NAMALWA (cell line): Measurements from ENCODE around the gene SGSM2.
A peak's percentile ranks its signal among the peaks of the same experiment; 100 is the strongest.

Source experiments
- DNase-seq: peaks from one replicate; pipeline ENCODE4 v3.0.0-alpha.2; 2015; ENCODE audit warnings: low spot score

Gene SGSM2

GRCh38 chr17:2398655-2399571 is 61.6 kb downstream of the SGSM2 start:
- no peak for DNase-seq

- DNase-seq = peak; percentile 91
Measured at GRCh38 chr17:2399572-2400473, 62.5 kb downstream of the SGSM2 start.

- peak; percentile 64 for DNase-seq
Measured at GRCh38 chr17:2400474-2400866, 63.2 kb downstream of the SGSM2 start.

- peak; percentile 89 for DNase-seq
Measured at GRCh38 chr17:2400877-2401425, 63.6 kb downstream of the SGSM2 start, which contains the start of gene MNT. Gene MNT (minus strand): TSS chr17:2401060. CDS start chr17:2400712, 348 bp downstream.

- peak; percentile 95 for DNase-seq
Measured at GRCh38 chr17:2401426-2402221, 64.3 kb downstream of the SGSM2 start.

- DNase-seq = no peak
Measured at GRCh38 chr17:2402544-2402943, 65.2 kb downstream of the SGSM2 start.

GRCh38 chr17:2403044-2403443 is 65.7 kb downstream of the SGSM2 start:
- no peak for DNase-seq

- DNase-seq = no peak
Measured at GRCh38 chr17:2405247-2405926, 68.1 kb downstream of the SGSM2 start.

GRCh38 chr17:2406271-2406902 is 69.1 kb downstream of the SGSM2 start:
- DNase-seq = no peak

GRCh38 chr17:2406903-2407790 is 69.8 kb downstream of the SGSM2 start:
- no peak for DNase-seq

- DNase-seq = no peak
Measured at GRCh38 chr17:2410951-2411350, 73.7 kb downstream of the SGSM2 start.

- no peak for DNase-seq
Measured at GRCh38 chr17:2412561-2413021, 75.3 kb downstream of the SGSM2 start.

- DNase-seq = no peak
Measured at GRCh38 chr17:2414446-2415064, 77.3 kb downstream of the SGSM2 start.

- DNase-seq = no peak
Measured at GRCh38 chr17:2415081-2415480, 77.8 kb downstream of the SGSM2 start.

GRCh38 chr17:2416010-2416734 is 78.9 kb downstream of the SGSM2 start:
- peak; percentile 76 for DNase-seq

- no peak for DNase-seq
Measured at GRCh38 chr17:2418572-2418971, 81.3 kb downstream of the SGSM2 start.

- no peak for DNase-seq
Measured at GRCh38 chr17:2419486-2419885, 82.2 kb downstream of the SGSM2 start.

- DNase-seq = no peak
Measured at GRCh38 chr17:2420176-2420575, 82.9 kb downstream of the SGSM2 start.
